Muscle layer of colon (tissue), 2 donors: Measurements from ENCODE around the gene CLIP1.

Experiments
- H3K27ac ChIP-seq: one replicate; pipeline ENCODE4 v1.7.0; 2013; ENCODE audit warnings: low read depth, mild to moderate bottlenecking, low read length, moderate library complexity
- H3K27me3 ChIP-seq, 2 donors: one replicate each; pipeline ENCODE4 v1.7.0; 2013; ENCODE audit warnings: low read length in 2 of 2, mild to moderate bottlenecking in 2 of 2; ENCODE audit not compliant: insufficient read depth in 2 of 2, control insufficient read depth in 1 of 2
- H3K36me3 ChIP-seq: one replicate; pipeline ENCODE4 v1.7.0; 2013; ENCODE audit warnings: mild to moderate bottlenecking, low read length; ENCODE audit not compliant: insufficient read depth
- H3K4me1 ChIP-seq: one replicate; pipeline ENCODE4 v1.7.0; 2013; ENCODE audit warnings: mild to moderate bottlenecking, low read length; ENCODE audit not compliant: insufficient read depth
- H3K4me3 ChIP-seq, 2 donors: one replicate each; pipeline ENCODE4 v1.7.0; 2013; ENCODE audit warnings: low read length in 2 of 2, low read depth in 1 of 2, mild to moderate bottlenecking in 1 of 2, moderate library complexity in 1 of 2
- H3K9ac ChIP-seq: one replicate; pipeline ENCODE4 v1.7.0; 2013; ENCODE audit warnings: low read length
- H3K9me3 ChIP-seq: one replicate; pipeline ENCODE4 v1.7.0; 2013; ENCODE audit warnings: mild to moderate bottlenecking, low read length
- donor health status: abdominal sarcoma.
- donor health status: Adenocarcinoma of cecum.

CLIP1 gene

DNA sequence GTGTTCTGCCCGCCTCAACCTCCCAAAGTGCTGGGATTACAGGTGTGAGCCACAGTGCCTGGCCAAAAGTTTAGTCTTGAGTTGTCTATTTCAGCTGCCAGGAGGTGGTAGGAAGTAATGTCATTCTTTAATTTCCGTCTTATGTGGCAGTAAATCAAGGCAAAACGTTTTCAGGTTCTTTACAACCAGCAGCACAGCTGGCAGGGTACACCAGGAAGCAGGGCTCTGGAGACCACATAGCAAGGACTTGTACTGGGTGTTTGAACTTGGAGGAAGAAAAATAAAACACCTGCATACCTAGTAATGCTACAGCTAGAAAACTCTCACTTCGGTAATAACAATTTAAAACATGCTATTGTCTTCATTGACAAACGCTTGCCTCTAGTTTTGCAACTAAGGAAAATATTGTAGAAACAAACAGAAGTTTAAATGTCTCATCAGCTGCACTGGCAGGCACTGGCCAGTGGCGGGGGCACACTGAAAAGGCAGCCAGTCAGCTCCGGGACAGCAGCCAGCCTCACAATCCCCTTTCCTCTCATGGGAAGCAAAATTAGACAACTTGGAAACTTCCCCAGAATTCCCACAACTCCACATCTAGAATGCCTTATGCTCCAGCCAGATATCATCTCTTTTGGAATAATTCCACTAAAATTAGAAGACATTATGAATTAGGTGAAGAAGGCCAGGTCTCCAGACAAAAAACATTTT, 72.2 kb downstream of the CLIP1 start:
- peaks cover 42% of the 10 kb centered on the region for H3K36me3 ChIP-seq
- H3K4me3 ChIP-seq = no peak overlapping the region
- H3K9ac ChIP-seq = no peak overlapping the region
- H3K27me3 ChIP-seq = no peaks in the 10 kb centered on the region
- no peak overlapping the region for H3K27ac ChIP-seq
- H3K4me1 ChIP-seq = peaks cover 11% of the 10 kb centered on the region
- H3K9me3 ChIP-seq = no peaks in the 10 kb centered on the region

DNA sequence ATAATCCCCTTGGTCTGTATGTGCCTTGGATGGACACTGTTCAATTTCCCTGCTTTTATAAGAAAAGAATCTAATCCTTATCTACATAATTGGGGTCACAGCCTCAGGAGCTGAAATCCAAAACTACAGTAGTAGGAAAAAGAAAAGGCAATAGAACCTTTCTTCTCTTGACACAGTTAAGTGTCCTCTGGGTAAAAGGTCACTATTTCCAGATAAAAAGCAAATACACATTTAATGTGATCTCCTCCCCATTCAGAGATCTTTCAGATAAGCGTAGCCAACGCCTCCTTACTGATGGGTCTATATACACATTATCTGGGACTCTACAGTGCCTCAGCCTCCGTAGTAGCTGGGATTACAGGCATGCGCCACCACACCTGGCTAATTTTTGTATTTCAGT, 73.4 kb downstream of the CLIP1 start:
- H3K9me3 ChIP-seq = no peaks in the 10 kb centered on the region
- no peak overlapping the region for H3K4me3 ChIP-seq
- H3K27ac ChIP-seq = no peak overlapping the region
- no peak overlapping the region for H3K9ac ChIP-seq
- peaks cover 11% of the 10 kb centered on the region for H3K4me1 ChIP-seq
- no peaks in the 10 kb centered on the region for H3K27me3 ChIP-seq
- peaks cover 31% of the 10 kb centered on the region for H3K36me3 ChIP-seq

DNA sequence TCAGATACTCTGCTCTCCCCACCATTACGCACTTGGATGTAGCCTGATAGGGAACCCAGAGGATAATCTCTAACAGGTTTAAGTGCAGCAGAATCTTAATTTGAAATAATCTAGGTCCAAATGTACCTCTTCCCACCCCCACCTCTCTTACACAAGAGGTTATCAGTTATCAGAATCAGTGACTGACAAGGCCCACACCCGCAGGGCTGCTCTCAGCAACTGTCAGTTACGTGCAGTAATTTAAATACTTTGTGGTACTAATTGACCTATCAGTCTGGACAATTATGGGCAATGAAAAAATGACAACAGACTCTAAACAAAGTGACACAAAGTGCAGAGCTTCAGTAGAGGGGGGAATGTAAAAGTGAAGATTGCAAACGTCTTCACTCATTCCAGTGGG, 74.0 kb downstream of the CLIP1 start:
- H3K27me3 ChIP-seq = no peaks in the 10 kb centered on the region
- no peaks in the 10 kb centered on the region for H3K9me3 ChIP-seq
- no peak overlapping the region for H3K4me3 ChIP-seq
- peaks cover 27% of the 10 kb centered on the region for H3K36me3 ChIP-seq
- H3K27ac ChIP-seq = no peak overlapping the region
- H3K9ac ChIP-seq = no peak overlapping the region
- peaks cover 11% of the 10 kb centered on the region for H3K4me1 ChIP-seq

DNA sequence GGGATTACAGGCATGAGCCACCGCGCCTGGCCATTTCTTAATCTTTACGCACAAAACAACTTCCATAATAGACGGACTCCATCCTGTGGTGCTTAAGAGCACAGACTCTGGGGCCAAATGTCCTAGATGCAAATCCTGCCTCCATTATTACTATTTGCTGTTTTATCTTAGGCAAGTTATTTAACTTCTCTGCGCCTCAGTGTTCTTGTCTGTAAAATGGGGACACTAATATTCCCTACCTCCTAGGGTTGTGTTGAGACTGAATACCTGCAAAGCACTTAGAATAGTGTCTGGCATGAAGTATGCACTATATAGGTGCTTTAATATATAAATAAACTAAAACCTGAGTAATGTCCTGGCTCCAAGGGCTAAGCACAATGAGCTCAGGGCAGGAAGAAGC, 76.4 kb downstream of the CLIP1 start:
- Histone ChIP-seq H3K9me3 (no peaks in the 10 kb centered on the region), H3K36me3 (peaks cover 16% of the 10 kb centered on the region), H3K27ac (no peak overlapping the region), H3K9ac (no peak overlapping the region), H3K27me3 (no peaks in the 10 kb centered on the region), H3K4me3 (no peak overlapping the region), H3K4me1 (peaks cover 11% of the 10 kb centered on the region)

DNA sequence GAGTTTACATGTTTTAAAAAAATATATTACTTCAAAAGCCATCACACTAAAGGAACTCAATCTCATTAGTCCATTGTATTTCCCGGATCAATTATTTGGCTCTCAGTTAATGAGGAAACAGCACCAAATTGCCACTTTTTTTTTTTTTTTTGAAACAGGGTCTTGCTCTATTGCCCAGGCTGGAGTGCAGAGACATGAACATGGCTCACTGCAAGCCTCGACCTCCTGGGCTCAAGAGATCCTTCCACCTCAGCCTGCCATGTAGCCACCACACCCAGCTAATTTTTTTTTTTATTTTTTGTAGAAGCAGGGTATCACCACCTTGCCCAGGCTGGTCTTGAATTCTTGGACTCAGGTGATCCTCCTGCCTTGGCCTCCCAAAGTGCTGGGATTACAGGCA, 77.4 kb downstream of the CLIP1 start:
- H3K27me3 ChIP-seq = no peaks in the 10 kb centered on the region
- H3K4me1 ChIP-seq = peaks cover 3% of the 10 kb centered on the region
- no peaks in the 10 kb centered on the region for H3K9me3 ChIP-seq
- no peak overlapping the region for H3K27ac ChIP-seq
- no peak overlapping the region for H3K9ac ChIP-seq
- peaks cover 23% of the 10 kb centered on the region for H3K36me3 ChIP-seq
- no peak overlapping the region for H3K4me3 ChIP-seq

DNA sequence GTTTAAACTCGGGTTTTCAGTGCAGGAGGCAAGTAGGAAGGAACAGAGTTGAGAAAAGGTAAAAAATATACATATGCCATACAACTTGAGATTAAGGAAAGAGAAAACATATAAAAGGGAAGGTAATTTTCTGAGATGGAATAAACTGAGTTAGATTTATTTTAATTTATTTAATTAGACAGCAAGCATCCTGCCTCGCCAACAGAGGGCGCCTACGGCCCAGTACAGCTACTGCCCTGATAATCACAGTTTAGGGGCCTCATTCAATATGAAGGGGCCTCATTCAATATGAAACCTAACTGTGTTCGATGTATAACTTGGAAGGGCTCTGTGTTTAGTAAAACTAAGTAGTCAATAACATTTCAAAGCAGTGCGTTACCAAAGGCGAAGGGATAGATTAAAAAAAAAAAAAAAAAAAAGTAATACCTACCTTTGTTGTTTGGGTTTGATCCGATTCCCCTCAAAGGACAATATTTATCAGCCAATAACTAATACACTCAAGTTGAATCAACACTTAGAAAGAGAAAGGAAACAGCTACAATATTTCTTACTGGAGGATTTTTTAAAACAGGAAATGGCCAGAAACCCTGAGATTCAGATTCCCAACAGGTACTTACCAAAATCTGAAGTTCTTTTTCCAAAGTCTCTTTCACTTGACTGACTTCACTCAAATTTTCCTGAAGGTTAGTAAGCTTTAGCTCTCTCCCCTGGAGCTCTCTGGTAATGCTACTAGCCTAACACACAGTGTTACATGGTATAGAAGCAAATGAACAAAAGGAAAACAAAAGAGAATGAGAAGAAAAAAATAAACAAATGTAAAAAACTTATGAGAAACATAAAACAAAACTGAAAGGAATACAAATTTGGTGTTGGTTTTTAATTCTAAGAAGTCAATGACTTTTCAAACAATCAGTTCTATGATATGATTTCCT, 86.2 kb downstream of the CLIP1 start:
- Histone ChIP-seq H3K4me1 (no peaks in the 10 kb centered on the region), H3K4me3 (no peak overlapping the region), H3K27me3 (no peaks in the 10 kb centered on the region), H3K36me3 (peaks cover 44% of the 10 kb centered on the region), H3K9me3 (no peaks in the 10 kb centered on the region), H3K9ac (no peak overlapping the region), H3K27ac (no peak overlapping the region)

DNA sequence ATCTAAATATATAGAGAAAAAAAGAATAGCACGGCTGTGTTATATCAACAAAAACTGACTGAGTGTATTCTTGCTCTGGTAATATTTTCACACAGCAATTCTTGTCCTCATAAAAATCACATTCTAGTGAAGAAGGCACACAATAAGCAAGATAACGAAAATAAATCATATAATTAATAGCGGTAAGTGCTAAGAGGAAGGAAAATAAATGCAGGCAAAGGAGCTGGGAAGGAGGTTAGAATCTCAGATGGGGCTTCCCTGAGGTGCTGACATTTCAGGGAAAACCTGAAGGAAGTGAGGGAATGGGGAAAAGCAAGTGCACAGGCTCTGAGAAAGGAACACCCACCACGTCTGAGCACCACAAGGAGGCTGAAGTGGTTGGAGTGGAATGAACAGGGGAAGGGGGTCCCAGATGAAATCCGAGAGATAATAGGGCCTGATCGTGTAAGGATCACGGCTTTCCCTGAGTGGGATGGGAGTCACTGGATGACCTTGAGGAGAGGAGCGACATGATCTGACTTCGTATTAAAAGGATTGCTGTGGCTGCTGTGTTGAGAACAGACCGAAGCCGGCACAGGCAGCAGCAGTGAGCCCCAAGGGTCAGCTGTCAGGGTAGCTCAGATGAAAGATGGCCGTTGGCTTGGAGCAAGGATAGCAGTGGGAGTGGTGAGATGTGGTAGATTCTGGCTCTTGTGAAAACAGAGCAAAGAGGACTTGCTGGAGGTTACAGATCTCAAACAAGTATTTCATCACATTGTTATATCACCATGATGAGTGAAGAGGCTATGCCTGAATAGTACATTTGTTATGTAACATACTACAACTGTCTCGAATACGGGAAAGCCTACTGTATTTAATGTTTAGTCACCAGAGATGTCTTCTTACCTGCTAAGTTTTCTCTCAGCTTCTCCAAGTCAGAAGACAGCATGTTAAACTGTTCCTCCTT, 89.1 kb downstream of the CLIP1 start:
- Histone ChIP-seq H3K9me3 (no peaks in the 10 kb centered on the region), H3K4me3 (no peak overlapping the region), H3K36me3 (peaks cover 27% of the 10 kb centered on the region), H3K27me3 (no peaks in the 10 kb centered on the region), H3K9ac (no peak overlapping the region), H3K27ac (no peak overlapping the region), H3K4me1 (no peaks in the 10 kb centered on the region)

DNA sequence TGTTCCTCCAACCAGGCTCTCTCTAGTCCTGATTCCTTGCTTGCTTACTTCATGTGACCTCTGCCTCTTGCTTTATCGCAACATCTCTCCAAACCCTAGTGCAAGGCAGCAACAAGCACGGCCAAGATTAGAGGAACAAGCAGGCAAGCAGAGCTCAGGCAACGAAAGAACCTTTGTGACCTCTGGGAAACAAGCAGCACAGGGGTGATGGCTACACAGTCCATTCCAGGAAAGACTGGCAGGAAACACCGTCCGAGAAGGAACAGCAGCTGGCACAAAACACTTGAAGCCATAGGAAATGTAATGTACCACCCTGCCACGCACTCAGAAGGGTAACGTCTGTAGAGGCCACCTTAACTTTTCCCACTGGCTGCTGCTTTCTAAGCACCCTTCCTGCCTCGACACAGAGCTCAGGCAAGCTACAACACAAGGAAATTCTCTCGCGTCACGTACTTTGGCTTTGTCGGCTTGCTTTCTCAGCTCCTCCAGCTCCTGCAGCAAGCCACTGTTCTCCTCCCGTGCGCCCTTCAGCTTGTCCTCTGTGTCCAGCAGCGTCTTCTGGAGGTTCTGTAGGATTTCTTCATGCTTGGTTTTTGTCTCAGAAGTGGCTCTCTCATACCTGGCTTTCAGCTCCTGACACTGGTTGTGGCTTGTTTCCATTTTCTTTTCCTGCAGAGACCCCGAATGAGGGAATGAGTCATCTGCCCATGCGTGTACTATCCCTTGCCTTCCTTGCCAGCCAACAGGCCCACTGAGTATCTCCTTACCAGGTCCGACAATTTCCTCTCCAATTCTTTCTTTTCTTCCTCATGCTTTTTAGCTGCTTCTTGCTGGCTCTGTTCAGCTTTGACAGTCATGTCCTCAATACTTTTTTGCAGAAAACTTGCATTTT, 94.7 kb downstream of the CLIP1 start:
- no peak overlapping the region for H3K27ac ChIP-seq
- no peak overlapping the region for H3K9ac ChIP-seq
- no peak overlapping the region for H3K4me3 ChIP-seq
- H3K36me3 ChIP-seq = peaks cover 49% of the 10 kb centered on the region
- no peaks in the 10 kb centered on the region for H3K4me1 ChIP-seq
- H3K27me3 ChIP-seq = no peaks in the 10 kb centered on the region
- no peaks in the 10 kb centered on the region for H3K9me3 ChIP-seq

DNA sequence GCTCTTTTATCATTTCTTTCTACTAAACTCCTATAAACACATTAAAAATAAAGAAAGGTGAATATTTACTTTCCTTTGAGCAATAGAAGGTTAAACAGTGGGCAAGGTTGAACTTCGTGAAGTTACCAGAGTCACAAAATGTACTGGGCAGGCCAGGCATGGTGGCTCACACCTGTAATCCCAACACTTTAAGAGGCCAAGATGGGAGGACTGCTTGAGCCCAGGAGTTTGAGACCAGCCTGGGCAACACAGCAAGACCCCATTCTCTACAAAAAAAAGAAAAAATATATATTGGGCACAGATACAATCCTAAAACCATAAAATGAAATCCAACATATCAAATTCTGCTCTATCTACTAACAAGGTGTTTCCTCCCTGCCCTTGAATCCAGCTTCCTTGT, 95.5 kb downstream of the CLIP1 start:
- Histone ChIP-seq H3K9ac (no peak overlapping the region), H3K4me3 (no peak overlapping the region), H3K9me3 (no peaks in the 10 kb centered on the region), H3K27me3 (no peaks in the 10 kb centered on the region), H3K27ac (no peak overlapping the region), H3K4me1 (no peaks in the 10 kb centered on the region), H3K36me3 (peaks cover 54% of the 10 kb centered on the region)

DNA sequence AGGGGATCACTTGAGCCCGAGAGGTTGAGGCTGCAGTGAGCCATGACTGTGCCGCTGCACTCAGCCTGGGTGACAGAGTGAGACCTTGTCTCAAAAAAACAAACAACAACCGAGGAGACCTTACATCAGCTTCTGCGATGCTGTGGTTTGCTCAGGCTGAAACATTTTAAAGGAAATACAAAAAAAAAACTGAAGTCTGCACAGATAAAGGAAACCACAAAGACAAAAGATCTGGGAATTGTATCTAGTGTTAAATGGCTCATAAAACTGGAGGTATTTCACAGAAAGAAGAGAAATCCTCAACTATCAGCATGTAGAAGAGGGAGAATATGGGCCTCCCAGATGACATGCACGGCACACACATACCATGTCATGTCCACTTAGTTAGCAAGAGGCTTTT, 95.9 kb downstream of the CLIP1 start:
- H3K4me1 ChIP-seq = no peaks in the 10 kb centered on the region
- H3K36me3 ChIP-seq = peaks cover 58% of the 10 kb centered on the region

More for the DNA sequence above, 95.9 kb downstream of the CLIP1 start:
- H3K9me3 ChIP-seq = no peaks in the 10 kb centered on the region
- no peak overlapping the region for H3K9ac ChIP-seq
- no peak overlapping the region for H3K27ac ChIP-seq
- H3K27me3 ChIP-seq = no peaks in the 10 kb centered on the region
- H3K4me3 ChIP-seq = no peak overlapping the region
